GM12892 (cell line): ENCODE data around the gene FCHO2.

Source experiments
- POLR2A ChIP-seq: IDR thresholded peaks from 2 replicates; pipeline ENCODE4 v1.6.1; 2011; ENCODE audit warnings: low read depth, low read length, control low read depth
- TAF1 ChIP-seq: IDR thresholded peaks from 2 replicates; pipeline ENCODE4 v1.6.1; 2011; ENCODE audit warnings: low read depth, mild to moderate bottlenecking, control low read depth, low read length, borderline replicate concordance

GRCh38 chr5:73130811-73131210 lies 175.0 kb downstream of the FCHO2 start:
- TF ChIP-seq POLR2A (no peak), TAF1 (no peak)
